Measurements from ENCODE around the gene SLC29A2. TPM values are rescaled to one million over a fixed set of nuclear protein-coding genes. Genes with fewer than 3 reads are reported as not detected.
A peak's percentile ranks its signal among the peaks of the same experiment; 100 is the strongest.
"Not testable (repeated sequence)": the region's sequence is repeated elsewhere in the genome, so short reads cannot be mapped to it uniquely, and the experiment has no call there.

SLC29A2 gene
- total and polyA plus RNA-seq, 7 donors, result 14.9 to 94.1 (median 56.8) TPM

GRCh38 chr11:66388780-66389386 is 17.3 kb upstream of the SLC29A2 start:
- peaks cover 12% of the 10 kb centered on the region for H3K4me1 ChIP-seq
- peak; percentile 61 to 84 for DNase-seq
- H3K36me3 ChIP-seq (ENCODE audit: insufficient read depth in 1 of 2, low read depth in 1 of 2), result no peaks in the 10 kb centered on the region
- 26 to 30% (median 28%) methylated on average over 8 of the region's 8 CpGs for WGBS, 3 donors
- no peaks in the 10 kb centered on the region for H3K9me3 ChIP-seq
- peak; percentile 74 to 81 (median 78) for ATAC-seq
- H3K4me3 ChIP-seq, result no peak overlapping the region
- H3K27ac ChIP-seq, result no peak overlapping the region
- intact Hi-C loops (cut with DNase I), result loop anchor here in 1 of 2 donors (5.0 kb wide), 2 partner anchors 42 to 77 kb away; partner anchors contain the start of genes B4GAT1 and BRMS1
- no peaks in the 10 kb centered on the region for H3K27me3 ChIP-seq (ENCODE audit: insufficient read depth in 3 of 3, low read length in 2 of 3)
- TF ChIP-seq CTCF (IDR thresholded peaks at IDR 0.05), result peak; percentile 78

GRCh38 chr11:66386171-66387069 is 14.9 kb upstream of the SLC29A2 start:
- Histone ChIP-seq H3K4me3 (peak overlapping the region; percentile 42), H3K27ac (peak overlapping the region; percentile 54), H3K36me3 (ENCODE audit: insufficient read depth in 1 of 2, low read depth in 1 of 2) (no peaks in the 10 kb centered on the region), H3K27me3 (ENCODE audit: insufficient read depth in 3 of 3, low read length in 2 of 3) (no peaks in the 10 kb centered on the region), H3K9me3 (no peaks in the 10 kb centered on the region), H3K4me1 (peaks cover 12% of the 10 kb centered on the region)
- WGBS, 3 donors, result 5 to 10% (median 5%) methylated on average over 20 of the region's 20 CpGs
- TF ChIP-seq CTCF (IDR thresholded peaks at IDR 0.05), result peak; percentile 91
- ATAC-seq (peak; percentile 74 to 87 (median 80)), DNase-seq (peak; percentile 87 to 92)
- intact Hi-C loops (cut with DNase I), result loop anchor here (1.0 to 5.0 kb wide), 3 partner anchors 39 to 75 kb away; partner anchors contain the start of genes B4GAT1 (in 1 of the 2) and BRMS1 (in 1 of the 2)

GRCh38 chr11:66384316-66384715 is 12.8 kb upstream of the SLC29A2 start:
- peak in 1 of 4 donors; percentile 55 for ATAC-seq
- H3K4me1 ChIP-seq, result peaks cover 12% of the 10 kb centered on the region
- H3K4me3 ChIP-seq; intact Hi-C loops (cut with DNase I); H3K27me3 ChIP-seq (ENCODE audit: insufficient read depth in 3 of 3, low read length in 2 of 3); H3K27ac ChIP-seq; H3K36me3 ChIP-seq (ENCODE audit: insufficient read depth in 1 of 2, low read depth in 1 of 2); H3K9me3 ChIP-seq; DNase-seq: not testable (repeated sequence)
- WGBS, 3 donors, result 30 to 44% (median 36%) methylated on average over 13 of the region's 13 CpGs

GRCh38 chr11:66380264-66380663 is 8.7 kb upstream of the SLC29A2 start:
- H3K27me3 ChIP-seq (ENCODE audit: insufficient read depth in 3 of 3, low read length in 2 of 3); H3K4me1 ChIP-seq; H3K36me3 ChIP-seq (ENCODE audit: insufficient read depth in 1 of 2, low read depth in 1 of 2); intact Hi-C loops (cut with DNase I); ATAC-seq; H3K4me3 ChIP-seq; H3K9me3 ChIP-seq; H3K27ac ChIP-seq: not testable (repeated sequence)
- peak in 1 of 2 donors; percentile 12 for DNase-seq
- WGBS, 3 donors, result 22 to 31% (median 26%) methylated on average over 7 of the region's 7 CpGs

- peaks cover 41% of the 10 kb centered on the region for H3K4me1 ChIP-seq
- WGBS, 3 donors, result 23 to 34% (median 29%) methylated on average over 9 of the region's 9 CpGs
- H3K36me3 ChIP-seq (ENCODE audit: insufficient read depth in 1 of 2, low read depth in 1 of 2); H3K9me3 ChIP-seq; H3K27me3 ChIP-seq (ENCODE audit: insufficient read depth in 3 of 3, low read length in 2 of 3); intact Hi-C loops (cut with DNase I): not testable (repeated sequence)
- H3K4me3 ChIP-seq, result peak overlapping the region; percentile 26
- DNase-seq, result peak in 1 of 2 donors; percentile 46
- peak overlapping the region; percentile 93 for H3K27ac ChIP-seq
- peak in 1 of 4 donors; percentile 0 for ATAC-seq
These were observed 2.2 kb upstream of the SLC29A2 start for GRCh38 chr11:66373690-66374287.
